Adrenal gland (tissue), 12 donors: Measurements from ENCODE around the gene MNX1. TPM values are rescaled to one million over a fixed set of nuclear protein-coding genes. Genes with fewer than 3 reads are reported as not detected.

Source experiments
- DNase-seq, 7 donors: peaks; one replicate each; pipeline ENCODE4 v3.0.0-alpha.2; 2019 to 2020
- H3K27ac ChIP-seq, 5 donors: fragments of 200-600 bp; sonication (generic) in 4 of 5; 1 replicate in 3 of 5; 2 replicates in 2 of 5; pipeline versions ENCODE4 v1.5.1 to v1.8.0; 2016 to 2020; ENCODE audit warnings: mild to moderate bottlenecking in 1 of 5
- H3K27me3 ChIP-seq: fragments of 200-600 bp; 2 replicates; pipeline ENCODE4 v1.8.0; 2021
- H3K36me3 ChIP-seq, 2 donors: fragments of 200-600 bp; replicated peaks in 1 of 2; 1 replicate in 1 of 2; 2 replicates in 1 of 2; pipeline versions ENCODE4 v1.5.1 to v1.8.0; 2018 to 2022
- H3K4me1 ChIP-seq, 2 donors: fragments of 200-600 bp; replicated peaks in 1 of 2; 1 replicate in 1 of 2; 2 replicates in 1 of 2; pipeline versions ENCODE4 v1.5.1 to v1.8.0; 2018 to 2021
- H3K4me3 ChIP-seq, 4 donors: fragments of 200-600 bp; sonication (generic) in 3 of 4; one replicate each; pipeline ENCODE4 v1.5.1; 2016 to 2018
- H3K9me3 ChIP-seq, 3 donors: fragments of 200-600 bp; sonication (generic) in 1 of 3; replicated peaks in 1 of 3; 1 replicate in 2 of 3; 2 replicates in 1 of 3; pipeline versions ENCODE4 v1.5.1 to v1.8.0; 2016 to 2021
- CTCF ChIP-seq, 6 experiments: fragments of 450-650 bp in 4 of 6; fragments of 200-600 bp in 2 of 6; sonication (generic) in 1 of 6; IDR thresholded peaks; 1 replicate in 5 of 6; 2 replicates in 1 of 6; pipeline versions ENCODE4 v1.5.1 to v1.8.0; 2016 to 2021; ENCODE audit warnings: antibody characterized with exemption in 6 of 6, mild to moderate bottlenecking in 2 of 6, moderate library complexity in 1 of 6
- POLR2A ChIP-seq, 2 donors: fragments of 450-650 bp; IDR thresholded peaks; one replicate each; pipeline ENCODE4 v1.6.1; 2017; ENCODE audit warnings: antibody characterized with exemption in 2 of 2, mild to moderate bottlenecking in 2 of 2, moderate library complexity in 1 of 2
- WGBS, 4 donors: extraction: QIAGEN DNeasy Blood & Tissue Kit in 2 of 4; methylation state at CpG; one replicate each; pipeline versions ENCODE4 v1.1.5 to v1.1.7; 2013 to 2017; 5-methylcytosine and 5-hydroxymethylcytosine counted together
- intact Hi-C, 2 donors: fragments of 100-400 bp; cut with DNase I; formaldehyde crosslinking; loops; one replicate each; pipeline versions ENCODE4 v1.14.1 to v1.15.0; 2022 to 2023
- polyA plus RNA-seq, 3 donors: library from polyadenylated mRNA; stranded (reverse); fragments of 200-250 nt in 2 of 3; fragments of 350-450 nt in 1 of 3; fragmentation: Illumina TruSeq in 1 of 3; extraction: RNeasy Lipid Tissue Mini Kit (QIAGEN cat#74804) in 1 of 3; gene quantifications; one replicate each; pipeline ENCODE4 v1.2.3, GENCODE V29; 2013 to 2014
- total RNA-seq, 9 donors: library from RNA; depleted of rRNA in 4 of 9; stranded (reverse); fragments of >200 nt in 4 of 9; fragments of 120-200 nt in 1 of 9; fragmentation: NEBNext Ultra II Directional in 1 of 9; extraction: Animal tissue kit (Norgen Biotek cat#: 25700) in 1 of 9; gene quantifications; one replicate each; pipeline versions ENCODE4 v1.1.0 to v1.2.4, GENCODE V29; 2013 to 2023
- donor health status: healthy with polysubstance abuse.
- donor health status: Bipolar disorder and iron deficiency.
- donor health status: DM: yes; HTN: yes; CAD: no.
- donor health status: DM: no; HTN: no; CAD: no.
- donor health status: DM: no; HTN: no; CAD: no.
- donor health status: DM: yes; HTN: yes; CAD: no.

The MNX1 gene
- total and polyA plus RNA-seq, 12 donors = 0.11 TPM; not detected in 10

GRCh38 chr7:156964971-156965370, 45.5 kb downstream of the MNX1 start:
- 92 to 96% (median 95%) methylated on average over 10 to 11 of the region's 11 CpGs for WGBS, 4 donors
- Histone ChIP-seq H3K27me3 (no peaks in the 10 kb centered on the region), H3K9me3 (no peaks in the 10 kb centered on the region), H3K36me3 (peaks cover 0 to 68% of the 10 kb centered on the region in 2 donors), H3K4me1 (no peaks in the 10 kb centered on the region), H3K4me3 (no peak overlapping the region), H3K27ac (no peak overlapping the region)
- no peak for DNase-seq
- intact Hi-C loops = loop anchor here (10.0 kb wide), 2 partner anchors 260 to 270 kb away; no protein-coding TSS in a partner anchor
- TF ChIP-seq POLR2A (IDR thresholded peaks at IDR 0.05) (no peak), CTCF (IDR thresholded peaks at IDR 0.05) (no peak)

GRCh38 chr7:156963472-156963871, 47.0 kb downstream of the MNX1 start:
- 84 to 89% (median 88%) methylated on average over 10 to 12 of the region's 12 CpGs for WGBS, 4 donors
- Histone ChIP-seq H3K9me3 (no peaks in the 10 kb centered on the region), H3K27me3 (no peaks in the 10 kb centered on the region), H3K4me3 (no peak overlapping the region), H3K27ac (no peak overlapping the region), H3K4me1 (no peaks in the 10 kb centered on the region), H3K36me3 (peaks cover 0 to 82% of the 10 kb centered on the region in 2 donors)
- intact Hi-C loops = loop anchor here (10.0 kb wide), 2 partner anchors 261 to 271 kb away; no protein-coding TSS in a partner anchor
- DNase-seq = no peak
- TF ChIP-seq POLR2A (IDR thresholded peaks at IDR 0.05) (no peak), CTCF (IDR thresholded peaks at IDR 0.05) (no peak)

- H3K36me3 ChIP-seq = peaks cover 0 to 87% of the 10 kb centered on the region in 2 donors
- no peaks in the 10 kb centered on the region for H3K9me3 ChIP-seq
- WGBS, 4 donors = 92 to 94% (median 93%) methylated on average over 16 of the region's 16 CpGs
- no peak overlapping the region for H3K27ac ChIP-seq
- H3K4me3 ChIP-seq = no peak overlapping the region
- DNase-seq = no peak
- intact Hi-C loops = loop anchor here (10.0 kb wide), 2 partner anchors 262 to 272 kb away; no protein-coding TSS in a partner anchor
- H3K27me3 ChIP-seq = no peaks in the 10 kb centered on the region
- no peaks in the 10 kb centered on the region for H3K4me1 ChIP-seq
- no peak for TF ChIP-seq CTCF (IDR thresholded peaks at IDR 0.05)
- no peak for TF ChIP-seq POLR2A (IDR thresholded peaks at IDR 0.05)
These were observed 47.6 kb downstream of the MNX1 start for GRCh38 chr7:156962897-156963296.

GRCh38 chr7:156962145-156962544, 48.3 kb downstream of the MNX1 start:
- TF ChIP-seq POLR2A (IDR thresholded peaks at IDR 0.05) = no peak
- TF ChIP-seq CTCF (IDR thresholded peaks at IDR 0.05) = no peak
- Histone ChIP-seq H3K9me3 (no peaks in the 10 kb centered on the region), H3K27ac (no peak overlapping the region), H3K27me3 (no peaks in the 10 kb centered on the region), H3K36me3 (peaks cover 0 to 87% of the 10 kb centered on the region in 2 donors), H3K4me1 (no peaks in the 10 kb centered on the region), H3K4me3 (no peak overlapping the region)
- 94 to 96% (median 95%) methylated on average over 18 of the region's 18 CpGs for WGBS, 4 donors
- no peak for DNase-seq
- intact Hi-C loops = loop anchor here (10.0 kb wide), 2 partner anchors 263 to 273 kb away; no protein-coding TSS in a partner anchor
